ENCODE measurements around the gene MEIOC. TPM values are rescaled to one million over a fixed set of nuclear protein-coding genes. Genes with fewer than 3 reads are reported as not detected.

Gene MEIOC
- total RNA-seq, 1 donor, result 0.18 TPM

DNA sequence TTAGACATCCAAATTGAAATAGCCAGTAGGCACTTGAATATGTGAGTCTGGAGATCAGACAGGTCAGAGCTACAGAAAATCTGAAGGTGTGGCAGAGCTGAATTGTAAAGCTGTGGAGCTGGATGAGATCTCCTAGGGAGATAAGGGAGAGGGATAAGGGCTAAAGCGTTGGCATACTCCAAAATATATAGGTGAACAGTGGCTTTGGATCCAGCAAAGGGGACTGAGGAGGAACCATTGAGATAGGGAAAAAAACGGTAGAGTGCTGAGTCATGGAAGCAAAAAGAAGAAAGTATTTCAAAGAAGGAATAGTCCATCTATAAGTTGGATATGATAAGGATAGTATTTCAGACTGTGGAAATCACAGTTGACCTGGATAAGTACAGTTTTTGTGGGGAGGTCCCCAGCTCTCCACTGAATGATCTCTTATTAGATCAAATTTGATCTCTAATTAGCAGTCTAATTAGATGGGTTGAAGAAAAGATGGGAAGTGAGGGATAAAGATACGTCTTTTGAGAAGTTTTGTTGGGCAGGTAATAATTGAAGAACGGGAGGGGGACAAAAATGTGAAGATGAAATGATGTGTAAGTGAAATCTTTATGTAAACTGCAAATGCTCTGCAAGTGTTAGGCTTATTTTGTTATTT lies 51.6 kb downstream of the MEIOC start:
- peak; percentile 23 for DNase-seq (ENCODE audit: low read depth)

GRCh38 chr17:44708401-44709263 lies 52.4 kb downstream of the MEIOC start, which contains the start of gene DBF4B:
TSS of gene DBF4B (plus strand) at chr17:44708665. CDS start at chr17:44708821, 156 bp downstream.
- DNase-seq (ENCODE audit: low read depth), result peak; percentile 95
- H3K4me3 ChIP-seq (ENCODE audit: low read depth, low read length), result peak within 1 kb of the TSS; percentile 97
- TF ChIP-seq, protein P1, sequence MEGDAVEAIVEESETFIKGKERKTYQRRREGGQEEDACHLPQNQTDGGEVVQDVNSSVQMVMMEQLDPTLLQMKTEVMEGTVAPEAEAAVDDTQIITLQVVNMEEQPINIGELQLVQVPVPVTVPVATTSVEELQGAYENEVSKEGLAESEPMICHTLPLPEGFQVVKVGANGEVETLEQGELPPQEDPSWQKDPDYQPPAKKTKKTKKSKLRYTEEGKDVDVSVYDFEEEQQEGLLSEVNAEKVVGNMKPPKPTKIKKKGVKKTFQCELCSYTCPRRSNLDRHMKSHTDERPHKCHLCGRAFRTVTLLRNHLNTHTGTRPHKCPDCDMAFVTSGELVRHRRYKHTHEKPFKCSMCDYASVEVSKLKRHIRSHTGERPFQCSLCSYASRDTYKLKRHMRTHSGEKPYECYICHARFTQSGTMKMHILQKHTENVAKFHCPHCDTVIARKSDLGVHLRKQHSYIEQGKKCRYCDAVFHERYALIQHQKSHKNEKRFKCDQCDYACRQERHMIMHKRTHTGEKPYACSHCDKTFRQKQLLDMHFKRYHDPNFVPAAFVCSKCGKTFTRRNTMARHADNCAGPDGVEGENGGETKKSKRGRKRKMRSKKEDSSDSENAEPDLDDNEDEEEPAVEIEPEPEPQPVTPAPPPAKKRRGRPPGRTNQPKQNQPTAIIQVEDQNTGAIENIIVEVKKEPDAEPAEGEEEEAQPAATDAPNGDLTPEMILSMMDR (IDR thresholded peaks at IDR 0.05; ENCODE audit: insufficient read depth, low read length), result no peak

More for the DNA sequence above, 51.6 kb downstream of the MEIOC start:
- TF ChIP-seq, protein P1 (IDR thresholded peaks at IDR 0.05; ENCODE audit: insufficient read depth, low read length), result no peak
- H3K4me3 ChIP-seq (ENCODE audit: low read depth, low read length), result peak overlapping the region; percentile 97

DNA sequence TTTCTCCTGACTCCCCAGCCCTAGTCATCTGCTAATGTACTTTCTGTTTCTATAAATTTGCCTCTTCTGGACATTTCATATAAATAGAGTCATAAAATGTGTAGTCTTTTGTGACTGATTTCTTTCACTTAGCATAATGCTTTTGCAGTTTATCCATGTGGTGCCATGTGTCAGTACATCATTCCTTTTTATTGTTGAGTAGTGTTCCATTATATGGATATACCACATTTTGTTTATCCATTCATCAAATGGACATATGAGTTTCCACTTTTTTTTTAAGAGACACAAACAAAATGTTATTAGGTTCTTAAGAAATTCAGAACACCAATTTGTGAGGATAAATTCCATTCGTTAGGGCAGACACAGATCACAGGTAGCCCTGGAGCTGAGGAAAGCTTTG lies 63.2 kb downstream of the MEIOC start:
- TF ChIP-seq, protein P1 (IDR thresholded peaks at IDR 0.05; ENCODE audit: insufficient read depth, low read length), result no peak
- no peak for DNase-seq (ENCODE audit: low read depth)
- no peak overlapping the region for H3K4me3 ChIP-seq (ENCODE audit: low read depth, low read length)

GRCh38 chr17:44722254-44722653 lies 66.0 kb downstream of the MEIOC start:
- no peak overlapping the region for H3K4me3 ChIP-seq (ENCODE audit: low read depth, low read length)
- TF ChIP-seq, protein P1 (IDR thresholded peaks at IDR 0.05; ENCODE audit: insufficient read depth, low read length), result no peak
- no peak for DNase-seq (ENCODE audit: low read depth)

Small RNA genes within 50 kb of the gene (small RNA-seq; reads per million reads assigned to genes)
- not detected for gene RN7SL819P
- gene SMCO4P1, result not detected

Other genes with a start within 250 kb of the MEIOC start
- gene GPATCH8, start 153.1 kb upstream of the MEIOC start, total RNA-seq (ENCODE audit: low replicate concordance), result 23.3 and 29.4 TPM in 2 replicates
- gene FZD2, start 99.0 kb upstream of the MEIOC start, total RNA-seq (ENCODE audit: low replicate concordance), result 1.8 and 16.4 TPM in 2 replicates
- gene CCDC43, start 33.3 kb downstream of the MEIOC start, total RNA-seq (ENCODE audit: low replicate concordance), result 33.4 and 50.7 TPM in 2 replicates
- gene DBF4B, start 52.2 kb downstream of the MEIOC start, total RNA-seq (ENCODE audit: low replicate concordance), result 4.9 and 5.2 TPM in 2 replicates
- gene ADAM11, start 102.5 kb downstream of the MEIOC start, total RNA-seq (ENCODE audit: low replicate concordance), result 0.36 and 1.9 TPM in 2 replicates
- 4.5 and 21.1 TPM in 2 replicates for gene GJC1, start 173.8 kb downstream of the MEIOC start, total RNA-seq (ENCODE audit: low replicate concordance)
- gene HIGD1B, start 191.4 kb downstream of the MEIOC start, total RNA-seq (ENCODE audit: low replicate concordance), result not detected in 2 replicates
- 79.9 and 81.2 TPM in 2 replicates for gene EFTUD2, start 243.0 kb downstream of the MEIOC start, total RNA-seq (ENCODE audit: low replicate concordance)